G401 (cell line): Measurements from ENCODE around the gene IDI1. TPM values are rescaled to one million over a fixed set of nuclear protein-coding genes. Genes with fewer than 3 reads are reported as not detected.
"Not testable (repeated sequence)": the region's sequence is repeated elsewhere in the genome, so short reads cannot be mapped to it uniquely, and the experiment has no call there.

Source experiments
- DNase-seq: peaks from one replicate; pipeline ENCODE4 v3.0.0-alpha.2; 2015; ENCODE audit warnings: low spot score
- in situ Hi-C: cut with HindIII; loops from 2 replicates; pipeline ENCODE4 v1.10.0; 2016; ENCODE audit warnings: low sequenced_read_pairs, mixed read lengths
- total RNA-seq: library from RNA; depleted of rRNA; stranded (reverse); fragments of >200 nt; shearing (Covaris generic); gene quantifications from 2 replicates; pipeline ENCODE4 v1.2.3, GENCODE V29; 2014

IDI1 gene
- total RNA-seq, 1 experiment from 2014 or later = 134 TPM

DNA sequence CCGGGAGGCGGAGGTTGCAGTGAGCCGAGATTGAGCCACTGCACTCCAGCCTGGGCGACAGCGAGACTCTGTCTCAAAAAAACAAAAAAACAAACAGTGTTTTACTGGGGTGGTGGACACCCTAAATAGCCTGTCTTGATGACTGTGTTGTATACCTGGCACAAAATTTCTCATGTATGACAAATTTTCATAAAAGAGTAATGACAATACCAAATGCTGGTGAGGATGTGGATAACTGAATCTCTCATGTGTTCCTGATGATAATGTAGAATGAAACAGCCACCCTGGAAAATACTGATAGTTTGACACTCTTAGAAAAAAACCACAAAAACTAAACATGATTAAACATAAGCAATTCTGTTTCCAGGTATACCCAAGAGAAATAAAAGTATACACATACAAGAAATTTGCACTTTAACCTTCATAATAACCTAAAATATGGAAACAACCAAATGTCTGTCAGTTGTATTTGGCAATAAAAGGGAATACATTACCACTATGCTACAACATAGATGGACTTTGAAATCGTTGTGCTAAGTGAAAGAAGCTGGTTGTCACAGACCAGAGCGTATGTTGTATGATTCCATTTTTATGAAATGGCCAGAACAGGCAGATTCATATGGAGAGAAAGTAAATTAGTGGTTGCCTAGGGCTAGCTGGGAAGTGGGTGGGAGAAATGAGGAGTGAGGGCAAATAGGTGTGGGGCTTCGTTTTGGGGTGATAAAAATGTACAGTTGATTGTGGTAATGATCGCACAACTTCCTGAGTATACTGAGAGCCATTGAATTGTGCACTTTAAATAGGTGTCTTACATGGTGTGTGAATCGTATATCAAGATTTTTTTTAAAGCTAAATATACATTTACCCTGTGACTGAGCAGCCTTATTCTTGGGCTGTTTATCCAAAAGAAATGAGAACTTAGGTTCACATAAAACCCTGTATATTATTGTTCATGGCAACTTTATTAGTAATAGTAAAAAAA, 19.8 kb upstream of the IDI1 start:
- DNase-seq = no peak
- in situ Hi-C loops = no loop called here

DNA sequence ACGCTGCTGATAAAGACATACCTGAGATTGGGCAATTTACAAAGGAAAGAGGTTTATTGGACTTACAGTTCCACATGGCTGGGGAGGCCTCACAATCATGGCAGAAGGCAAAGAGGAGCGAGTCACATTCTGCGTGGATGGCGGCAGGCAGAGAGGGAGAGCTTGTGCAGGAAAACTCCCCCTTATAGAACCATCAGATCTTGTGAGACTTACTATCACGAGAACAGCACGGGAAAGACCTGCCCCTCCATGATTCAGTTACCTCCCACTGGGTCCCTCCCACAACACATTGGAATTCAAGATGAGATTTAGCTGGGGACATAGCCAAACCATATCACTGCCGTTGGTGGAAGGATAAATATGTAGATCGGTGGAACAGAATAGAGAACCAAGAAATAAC, 17.8 kb upstream of the IDI1 start:
- DNase-seq, in situ Hi-C loops: not testable (repeated sequence)

DNA sequence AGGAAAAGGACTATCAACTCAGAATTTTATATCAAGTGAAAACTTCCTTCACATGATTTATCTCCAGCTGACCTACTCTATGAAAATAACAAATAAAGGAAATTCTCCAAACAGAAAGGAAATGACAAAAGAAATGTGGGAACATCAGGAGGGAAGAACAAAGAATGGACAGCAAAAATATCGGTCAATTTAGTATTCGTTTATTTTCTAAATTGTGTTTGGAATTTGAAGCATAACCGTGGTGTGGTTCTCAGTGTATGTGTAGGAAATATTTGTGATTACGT, 16.0 kb upstream of the IDI1 start:
- DNase-seq = no peak
- in situ Hi-C loops = no loop called here

DNA sequence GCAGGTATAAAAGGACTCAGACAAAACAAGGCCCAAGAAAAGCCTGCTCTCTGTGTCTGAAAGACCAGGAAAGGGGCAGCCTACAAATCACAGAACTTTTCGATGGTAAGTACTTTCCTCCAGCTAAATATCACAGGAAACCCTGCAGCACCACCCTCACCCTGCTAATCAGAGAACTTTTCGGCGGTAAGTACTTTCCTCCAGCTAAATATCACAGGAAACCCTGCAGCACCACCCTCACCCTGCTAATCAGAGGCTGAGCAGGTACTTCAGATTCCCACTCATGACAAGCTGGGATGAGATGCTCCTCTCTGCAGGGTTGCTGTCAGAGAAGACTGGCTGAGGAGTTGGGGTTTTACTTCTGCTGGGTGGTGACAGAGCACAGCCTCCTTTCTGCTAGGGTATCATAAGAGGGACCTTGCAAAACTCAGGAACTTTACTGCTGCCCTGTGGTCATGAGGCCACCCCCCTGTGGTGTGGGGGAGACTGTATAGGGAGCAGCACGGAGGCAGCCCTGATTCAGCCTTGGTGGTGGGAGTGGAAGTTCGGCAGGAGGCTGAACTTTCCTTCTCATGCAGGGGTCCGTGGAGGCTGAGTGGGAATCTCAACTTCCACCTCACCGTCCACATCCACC, 14.4 kb upstream of the IDI1 start:
- in situ Hi-C loops = no loop called here
- no peak for DNase-seq

DNA sequence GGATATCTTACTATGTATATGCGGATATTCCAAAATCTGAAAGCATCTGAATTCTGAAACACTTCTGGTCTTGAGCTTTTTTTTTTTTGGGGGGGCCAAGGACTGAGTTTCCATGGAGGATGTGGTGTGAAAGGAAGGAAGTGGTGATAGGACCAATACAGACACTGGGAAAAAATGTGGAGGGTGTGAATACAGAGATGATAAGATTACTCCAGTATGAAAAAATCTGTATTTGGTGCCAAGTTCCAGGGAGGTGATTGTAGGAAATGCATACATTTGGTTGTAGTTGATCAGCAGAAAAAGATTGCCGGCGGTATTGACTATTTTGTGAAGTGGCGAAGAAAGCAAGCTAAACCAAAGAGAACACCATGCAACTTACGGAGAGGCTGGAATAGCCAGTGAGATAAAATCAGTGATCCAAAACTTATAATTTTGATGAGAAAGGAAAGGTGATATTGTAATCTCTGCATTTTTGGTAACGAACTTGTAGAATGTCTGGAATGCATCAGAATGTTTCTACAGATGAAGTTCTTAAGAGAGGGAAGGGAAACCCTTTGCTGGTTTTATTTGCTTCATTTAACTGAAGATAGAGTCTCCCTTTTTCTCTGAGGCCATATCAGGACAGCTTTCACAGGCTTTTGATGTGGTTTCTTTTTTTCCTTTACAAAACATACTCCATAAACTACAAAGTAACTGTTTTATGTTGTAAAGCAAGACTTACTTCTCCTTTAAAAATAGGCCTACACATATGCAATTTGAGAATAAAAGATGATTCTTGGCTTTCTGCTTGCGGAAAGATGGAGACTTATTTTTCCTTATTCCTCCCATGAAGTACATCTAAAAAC, 13.2 kb upstream of the IDI1 start:
- in situ Hi-C loops = no loop called here
- no peak for DNase-seq

DNA sequence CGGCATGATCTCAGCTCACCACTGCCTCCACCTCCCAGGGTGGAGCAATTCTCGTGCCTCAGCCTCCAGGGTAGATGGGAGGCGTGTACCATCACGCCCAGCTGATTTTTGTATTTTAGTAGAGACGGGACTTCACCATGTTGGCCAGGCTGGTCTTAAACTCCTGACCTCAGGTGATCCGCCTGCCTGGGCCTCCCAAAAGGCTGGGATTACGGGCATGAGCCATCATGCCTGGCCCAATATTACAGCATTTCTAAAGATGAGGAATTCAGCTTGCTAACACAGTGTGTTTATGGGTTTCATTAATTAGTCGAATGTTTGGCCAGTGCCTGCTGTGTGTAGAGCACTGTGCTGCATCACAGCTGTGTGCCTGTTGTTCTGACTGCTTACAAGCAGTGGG, 11.0 kb upstream of the IDI1 start:
- no peak for DNase-seq
- in situ Hi-C loops = no loop called here

DNA sequence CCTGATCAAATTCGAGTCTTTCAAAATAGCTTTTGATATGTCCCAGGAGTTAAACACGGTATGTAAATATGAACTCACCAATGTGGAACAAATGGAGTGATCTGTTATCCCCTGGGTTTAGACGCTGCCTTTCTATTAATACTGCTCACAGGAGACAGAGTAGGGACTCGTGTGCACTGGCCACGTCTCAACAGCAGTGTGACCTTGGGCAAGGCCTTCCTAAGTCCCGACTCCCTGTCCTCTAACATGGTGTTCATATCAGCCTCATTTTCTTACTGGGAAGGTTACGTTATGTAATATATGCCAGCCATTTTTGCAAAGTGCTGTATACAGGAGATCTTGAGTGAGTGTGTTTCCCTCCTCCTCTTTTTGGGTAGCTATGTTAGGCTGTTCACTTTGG, 9.1 kb upstream of the IDI1 start:
- in situ Hi-C loops = no loop called here
- DNase-seq = no peak

DNA sequence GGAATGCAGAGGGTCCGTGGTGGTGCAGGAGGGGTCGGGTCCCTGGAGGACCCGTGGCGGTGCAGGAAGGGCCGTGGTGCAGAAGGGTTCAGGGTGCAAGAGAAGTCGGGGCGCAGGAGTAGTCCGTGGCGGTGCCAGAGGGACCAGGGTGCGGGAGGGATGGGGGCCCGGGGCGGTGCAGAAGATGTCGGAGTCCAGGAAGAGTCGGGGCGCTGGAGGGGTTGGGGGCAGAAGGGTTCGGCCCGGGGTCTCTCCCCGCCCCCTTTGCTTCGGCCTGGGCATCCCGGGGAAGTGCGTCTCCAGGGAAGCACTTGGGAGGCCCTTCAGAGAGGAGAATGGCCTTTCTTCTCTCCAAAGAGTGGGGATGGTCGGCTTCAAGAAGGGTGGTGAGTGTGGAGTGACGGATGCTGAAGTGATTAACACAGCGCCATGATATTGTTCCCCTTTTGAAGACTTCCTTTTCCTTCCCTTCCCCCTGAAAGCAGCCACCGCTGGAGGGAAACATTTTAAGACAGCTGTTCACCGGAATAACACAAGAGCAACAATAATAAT, 8.3 kb upstream of the IDI1 start:
- in situ Hi-C loops = no loop called here
- DNase-seq = no peak

DNA sequence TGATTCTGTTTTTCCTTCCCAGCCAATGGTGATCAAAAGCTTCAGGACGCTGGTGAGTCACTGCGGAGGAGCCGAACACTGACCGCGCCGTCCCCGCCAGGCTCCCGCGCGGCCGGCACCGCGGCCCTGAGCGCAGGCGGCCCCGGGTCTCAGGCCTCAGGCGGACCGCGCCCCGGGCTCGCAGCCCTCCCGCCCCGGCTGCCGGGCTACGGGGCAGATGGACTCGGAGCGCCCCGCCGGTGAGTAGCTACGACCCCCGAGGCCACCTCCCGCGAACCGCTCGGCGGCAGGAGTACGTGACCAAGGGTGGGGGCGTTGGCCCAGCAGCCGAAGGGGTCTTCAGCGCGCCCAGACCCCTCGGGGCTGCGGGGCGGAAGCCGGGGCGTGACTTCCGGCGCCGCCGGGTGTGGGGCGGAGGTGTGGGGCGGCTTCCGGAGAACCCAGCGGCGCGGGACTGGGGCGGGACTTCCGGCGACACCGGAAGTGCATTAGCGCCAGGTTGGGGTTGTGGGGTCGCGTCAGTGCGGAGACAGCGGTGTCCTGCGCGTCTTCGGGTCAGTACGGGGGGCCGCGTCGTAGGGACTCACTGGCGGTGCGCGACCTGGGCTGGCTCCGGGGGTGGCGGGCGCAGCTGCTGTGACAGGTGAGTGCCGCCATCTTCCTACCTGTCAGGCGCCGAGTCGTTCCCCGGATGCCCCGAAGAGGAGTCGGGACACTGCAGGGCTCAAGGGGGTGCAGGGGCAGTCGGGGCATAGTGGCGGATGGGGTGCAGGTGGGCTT, 7.6 kb upstream of the IDI1 start, which contains the start of gene WDR37:
WDR37 (plus strand) TSS at position 60 of the 780 bp plus-strand sequence. CDS start 15,771 bp downstream, outside the sequence.
- in situ Hi-C loops = no loop called here
- peak; percentile 86 for DNase-seq

DNA sequence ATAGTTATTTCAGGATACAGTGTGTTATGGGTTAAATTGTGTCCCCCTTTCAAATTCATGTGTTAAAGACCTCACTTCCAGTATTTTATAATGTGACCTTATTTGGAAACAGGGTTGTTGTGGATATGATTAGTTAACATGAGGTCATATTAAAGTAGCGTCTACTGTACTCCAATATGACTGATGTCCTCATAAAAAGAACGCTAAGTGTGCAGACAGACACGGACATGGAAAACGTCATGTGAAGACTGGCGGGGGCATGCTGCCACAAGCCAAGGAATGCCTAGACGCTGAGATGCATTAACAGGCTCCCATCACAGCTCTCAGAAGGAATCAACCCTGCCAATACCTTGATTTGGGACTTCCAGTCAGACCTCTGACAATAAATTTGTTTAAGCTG, 5.8 kb upstream of the IDI1 start:
- in situ Hi-C loops = no loop called here
- DNase-seq = no peak

DNA sequence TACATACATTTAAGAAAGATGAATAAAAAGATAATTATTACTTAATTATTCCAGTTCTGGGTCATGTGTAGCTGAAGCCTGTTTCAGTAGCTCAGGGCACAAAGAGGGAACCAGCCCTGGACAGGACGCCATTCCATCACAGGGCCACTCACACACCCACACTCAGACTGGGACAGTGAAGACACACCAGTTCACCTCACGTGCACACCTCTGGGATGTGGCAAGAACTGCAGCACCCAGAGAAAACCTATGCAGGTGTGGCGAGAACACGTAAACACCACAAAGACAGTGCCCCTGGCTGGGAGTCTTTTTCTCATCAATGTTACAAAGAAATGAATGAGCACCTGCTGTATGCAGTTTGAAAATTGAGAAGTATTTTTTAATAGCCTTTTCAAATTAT, 1.6 kb upstream of the IDI1 start:
- no peak for DNase-seq
- in situ Hi-C loops = no loop called here

DNA sequence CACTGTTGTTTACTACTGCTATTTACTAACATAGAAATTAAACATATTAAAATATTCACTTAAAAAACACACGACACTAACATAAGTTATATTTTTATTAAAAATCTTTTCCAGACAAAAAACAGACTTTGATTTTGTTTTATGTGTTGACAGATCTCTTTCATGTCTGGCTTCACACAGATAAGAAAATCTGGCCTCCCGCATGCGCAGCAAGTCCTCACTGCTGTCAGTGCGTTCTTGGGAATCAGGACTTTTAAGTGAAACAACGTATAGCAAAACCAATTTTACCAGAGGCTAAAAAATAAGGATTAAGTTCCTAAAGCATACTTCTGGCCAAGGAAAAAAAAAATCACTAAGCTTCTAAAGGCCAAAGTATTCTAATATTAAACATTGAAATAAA, 1.2 kb upstream of the IDI1 start:
- in situ Hi-C loops = no loop called here
- DNase-seq = no peak

DNA sequence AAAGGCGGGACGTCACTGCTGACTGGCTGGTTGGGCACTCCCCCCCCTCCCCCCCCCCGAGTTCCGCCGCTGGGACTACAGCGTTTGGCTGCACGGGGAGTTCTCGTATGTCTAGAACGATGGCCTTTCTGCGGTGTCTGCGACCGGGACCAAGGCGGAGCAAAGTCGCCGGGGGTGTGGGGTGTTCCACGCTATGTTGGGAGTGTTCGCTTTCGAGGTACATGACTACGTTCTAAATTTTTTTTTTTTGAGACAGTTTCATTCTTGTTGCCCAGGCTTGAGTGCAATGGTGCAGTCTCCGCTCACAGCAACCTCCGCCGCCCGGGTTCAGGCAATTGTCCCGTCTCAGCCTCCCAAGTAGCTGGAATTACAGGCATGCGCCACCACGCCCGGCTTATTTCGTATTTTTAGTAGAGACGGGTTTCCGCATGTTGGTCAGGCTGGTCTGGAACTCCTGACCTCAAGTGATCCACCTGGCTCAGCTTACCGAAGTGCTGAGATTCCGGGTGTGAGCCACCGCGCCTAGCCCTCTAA, 573 bp upstream of the IDI1 start:
- no peak for DNase-seq
- in situ Hi-C loops = no loop called here

DNA sequence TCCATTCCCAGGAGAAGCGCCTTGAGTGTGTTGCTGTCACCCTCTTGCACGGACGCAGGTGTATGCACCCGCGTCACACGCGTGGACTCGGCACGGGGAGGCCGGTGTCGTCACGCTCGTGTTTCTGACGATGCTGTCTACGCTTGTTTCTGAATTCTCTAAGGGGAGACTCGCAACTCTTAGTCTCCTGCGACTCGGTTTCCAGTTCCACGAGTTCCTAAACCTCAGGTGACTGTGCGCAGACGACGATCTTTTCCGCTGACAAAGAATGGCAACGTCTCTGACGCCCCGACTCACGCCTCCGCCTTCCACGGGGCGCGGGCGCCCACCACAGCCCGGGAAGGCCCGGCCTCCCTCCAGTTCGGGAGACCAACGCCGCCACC, 579 bp downstream of the IDI1 start:
- in situ Hi-C loops = no loop called here
- no peak for DNase-seq

DNA sequence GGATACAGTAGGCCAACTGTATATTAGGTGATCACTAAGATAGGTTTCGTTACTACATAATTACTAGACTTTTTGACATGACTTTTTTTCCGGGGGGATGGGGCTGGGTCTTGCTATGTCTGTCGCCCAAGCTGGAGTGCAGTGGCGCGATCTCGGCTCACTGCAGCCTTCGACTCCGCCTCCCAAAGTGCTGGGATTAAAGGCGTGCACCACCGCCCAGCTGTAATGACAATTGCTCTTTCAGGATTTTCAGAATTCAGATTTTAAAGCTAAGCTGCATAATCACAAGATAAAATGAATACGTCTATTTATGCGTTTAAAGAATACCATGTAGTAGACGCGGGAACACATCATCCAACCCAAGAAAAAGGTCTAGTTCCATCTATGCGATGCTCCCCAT, 982 bp downstream of the IDI1 start:
- DNase-seq = peak; percentile 36
- in situ Hi-C loops = no loop called here

DNA sequence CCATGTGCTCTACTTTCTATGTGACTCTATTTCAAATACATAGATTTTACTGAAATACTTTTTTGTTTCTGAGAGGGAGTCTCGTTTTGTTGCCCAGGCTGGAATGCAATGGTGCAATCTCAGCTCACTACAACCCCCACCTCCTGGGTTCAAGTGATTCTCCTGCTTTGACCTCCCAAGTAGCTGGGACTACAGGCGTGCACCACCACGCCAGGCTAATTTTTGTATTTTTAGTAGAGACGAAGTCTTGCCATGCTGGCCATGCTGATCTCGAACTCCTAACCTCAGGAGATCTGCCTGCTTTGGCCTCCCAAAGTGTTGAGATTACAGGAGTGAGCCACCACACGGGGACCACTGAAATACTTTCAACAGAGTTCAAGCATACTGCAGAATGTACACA, 3.5 kb downstream of the IDI1 start:
- DNase-seq = no peak
- in situ Hi-C loops = no loop called here

DNA sequence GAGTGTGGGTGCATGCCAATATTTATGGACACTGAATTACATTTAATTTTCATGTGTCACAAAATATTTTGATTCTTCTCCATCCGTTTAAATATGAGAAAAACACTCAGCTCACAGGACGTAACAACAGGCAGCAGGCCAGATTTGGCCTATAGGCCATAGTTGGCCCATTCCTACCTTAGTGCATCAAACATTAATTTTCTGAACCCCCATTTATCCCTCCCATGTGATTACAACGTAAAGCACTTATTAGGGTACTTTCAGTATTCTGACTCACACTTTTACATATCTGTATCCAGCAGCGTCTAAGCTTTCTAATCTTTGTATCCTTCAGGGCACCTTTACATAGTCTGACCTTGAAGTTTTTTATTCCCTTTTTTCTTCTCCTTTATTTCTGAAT, 4.0 kb downstream of the IDI1 start:
- in situ Hi-C loops = no loop called here
- DNase-seq = no peak

DNA sequence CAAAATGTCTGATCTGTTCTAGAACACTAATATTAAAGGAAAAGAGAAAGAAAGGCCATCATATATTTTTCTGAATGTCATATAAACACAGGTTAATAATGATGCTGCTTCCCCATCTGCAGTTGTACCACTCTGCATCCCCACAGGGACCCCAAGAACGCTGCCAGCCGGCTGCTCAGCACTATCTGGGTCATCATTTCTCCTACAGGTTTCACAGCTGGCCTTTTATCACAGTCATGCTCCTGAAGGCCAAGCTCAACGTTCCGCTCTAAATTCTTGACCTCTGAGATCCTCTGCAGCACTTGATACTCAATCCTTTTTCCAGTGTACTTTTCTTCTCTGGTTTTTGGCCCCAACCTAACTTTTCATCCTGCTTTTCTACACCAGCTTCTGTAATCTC, 4.8 kb downstream of the IDI1 start:
- DNase-seq = peak; percentile 37
- in situ Hi-C loops = no loop called here

DNA sequence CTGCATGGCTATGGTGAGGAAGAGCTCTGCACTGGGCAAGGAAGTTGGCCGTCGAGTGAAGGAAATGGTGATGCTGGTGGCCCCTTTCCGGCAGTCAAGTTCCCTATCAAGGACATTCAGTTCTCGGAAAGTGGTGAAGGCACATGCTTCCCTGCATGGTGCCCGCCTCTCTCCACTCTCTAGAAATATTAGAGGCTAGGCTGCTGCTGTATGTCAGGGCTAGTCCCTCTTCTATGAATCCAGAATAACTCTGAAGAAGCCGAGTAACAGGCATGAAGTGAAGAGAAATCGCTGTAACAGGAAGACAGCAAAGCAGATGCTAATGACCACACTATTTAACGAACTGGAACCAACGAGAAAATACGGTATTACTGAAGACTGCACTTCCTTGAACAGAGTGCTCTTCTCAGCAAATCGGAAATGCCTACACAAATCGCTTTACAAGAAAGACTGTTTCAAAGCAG, 5.4 kb downstream of the IDI1 start:
- in situ Hi-C loops = no loop called here

More for the DNA sequence above, 5.4 kb downstream of the IDI1 start:
- DNase-seq = no peak
